Measurements from ENCODE around the gene CYB561. TPM values are rescaled to one million over a fixed set of nuclear protein-coding genes. Genes with fewer than 3 reads are reported as not detected.

CYB561 gene
- total and polyA plus RNA-seq, 8 donors, result 54.0 to 79.3 (median 63.4) TPM

DNA sequence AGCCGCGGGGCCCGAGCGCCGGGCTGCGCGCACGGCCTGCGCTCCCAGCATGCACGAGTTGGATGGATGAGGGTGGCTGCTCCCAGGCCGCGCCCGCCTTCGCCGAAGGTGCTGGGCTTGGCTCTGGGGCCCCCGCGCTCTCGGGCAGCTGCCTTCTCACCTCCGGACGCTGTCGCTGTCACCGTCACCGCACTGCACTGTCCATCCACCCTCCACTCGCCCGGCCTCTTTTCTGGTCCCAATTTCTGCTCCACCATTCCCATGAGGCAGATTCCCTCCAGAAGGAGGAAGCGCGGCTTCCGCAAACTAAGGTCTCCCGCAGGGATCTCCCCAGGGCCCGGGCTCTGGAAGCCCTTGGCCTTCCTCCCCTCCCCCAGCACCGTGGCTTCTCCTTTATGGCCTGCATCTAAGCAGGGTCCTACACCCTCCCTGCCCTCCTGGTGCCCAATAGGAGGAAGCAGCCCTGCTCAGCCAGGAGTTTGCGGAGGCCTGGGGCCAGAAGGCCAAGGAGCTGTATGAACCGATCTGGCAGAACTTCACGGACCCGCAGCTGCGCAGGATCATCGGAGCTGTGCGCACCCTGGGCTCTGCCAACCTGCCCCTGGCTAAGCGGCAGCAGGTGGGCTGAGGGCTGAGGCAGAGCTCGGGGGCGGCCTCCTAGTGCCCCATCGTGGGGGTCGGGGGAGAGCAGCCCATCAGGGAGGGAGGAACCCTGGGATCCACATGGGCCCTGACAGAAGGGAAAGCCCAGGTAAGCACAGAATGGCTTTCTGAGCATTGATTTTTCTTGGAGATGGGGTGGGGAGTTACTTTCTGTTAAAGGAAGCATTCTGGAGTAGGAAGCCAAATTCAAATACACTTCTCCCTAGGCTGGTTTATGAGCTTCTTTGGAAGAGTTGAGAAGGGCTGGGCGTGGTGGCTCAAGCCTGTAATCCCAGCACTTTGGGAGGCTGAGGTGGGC, 31.7 kb upstream of the CYB561 start:
- H3K4me1 ChIP-seq, result peaks cover 10 to 24% (median 20%) of the 10 kb centered on the region in 3 donors
- FAIRE-seq (no peak), ATAC-seq (peak in 1 of 4 donors; percentile 3), DNase-seq (peak in 2 of 6 donors; percentile 67 to 78)
- TF ChIP-seq, protein P1, sequence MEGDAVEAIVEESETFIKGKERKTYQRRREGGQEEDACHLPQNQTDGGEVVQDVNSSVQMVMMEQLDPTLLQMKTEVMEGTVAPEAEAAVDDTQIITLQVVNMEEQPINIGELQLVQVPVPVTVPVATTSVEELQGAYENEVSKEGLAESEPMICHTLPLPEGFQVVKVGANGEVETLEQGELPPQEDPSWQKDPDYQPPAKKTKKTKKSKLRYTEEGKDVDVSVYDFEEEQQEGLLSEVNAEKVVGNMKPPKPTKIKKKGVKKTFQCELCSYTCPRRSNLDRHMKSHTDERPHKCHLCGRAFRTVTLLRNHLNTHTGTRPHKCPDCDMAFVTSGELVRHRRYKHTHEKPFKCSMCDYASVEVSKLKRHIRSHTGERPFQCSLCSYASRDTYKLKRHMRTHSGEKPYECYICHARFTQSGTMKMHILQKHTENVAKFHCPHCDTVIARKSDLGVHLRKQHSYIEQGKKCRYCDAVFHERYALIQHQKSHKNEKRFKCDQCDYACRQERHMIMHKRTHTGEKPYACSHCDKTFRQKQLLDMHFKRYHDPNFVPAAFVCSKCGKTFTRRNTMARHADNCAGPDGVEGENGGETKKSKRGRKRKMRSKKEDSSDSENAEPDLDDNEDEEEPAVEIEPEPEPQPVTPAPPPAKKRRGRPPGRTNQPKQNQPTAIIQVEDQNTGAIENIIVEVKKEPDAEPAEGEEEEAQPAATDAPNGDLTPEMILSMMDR (IDR thresholded peaks at IDR 0.05), result no peak
- H3K36me3 ChIP-seq, result no peaks in the 10 kb centered on the region
- WGBS, 2 donors, result 20 to 25% methylated on average over 37 to 44 of the region's 44 CpGs
- H3K27me3 ChIP-seq, result no peaks in the 10 kb centered on the region
- intact Hi-C loops (cut with DNase I), result loop anchor here in 1 of 3 donors (5.0 kb wide), 1 partner anchor 50 kb away; no protein-coding TSS in a partner anchor
- H3K9me3 ChIP-seq, result no peaks in the 10 kb centered on the region
- peak overlapping the region in 2 of 4 donors; percentile 16 to 41 for H3K27ac ChIP-seq
- peak overlapping the region; percentile 25 to 57 (median 40) for H3K4me3 ChIP-seq

GRCh38 chr17:63476854-63477479, 30.9 kb upstream of the CYB561 start, which contains the start of gene ACE:
ACE (plus strand) TSS chr17:63477061; CDS start chr17:63477095, 34 bp downstream.
- TF ChIP-seq, protein P1 (IDR thresholded peaks at IDR 0.05), result no peak
- Histone ChIP-seq H3K9me3 (no peaks in the 10 kb centered on the region), H3K27me3 (no peaks in the 10 kb centered on the region), H3K36me3 (no peaks in the 10 kb centered on the region), H3K4me1 (peaks cover 10 to 24% (median 20%) of the 10 kb centered on the region in 3 donors), H3K27ac (peak within 1 kb of the TSS; percentile 37 to 86 (median 47)), H3K4me3 (peak within 1 kb of the TSS; percentile 25 to 57 (median 40))
- 1 to 2% methylated on average over 17 to 78 of the region's 78 CpGs for WGBS, 2 donors
- FAIRE-seq (no peak), DNase-seq (peak in 4 of 6 donors; percentile 37 to 80 (median 64)), ATAC-seq (peak; percentile 24 to 63 (median 44))
- intact Hi-C loops (cut with DNase I), result loop anchor here in 1 of 3 donors (5.0 kb wide), 1 partner anchor 50 kb away; no protein-coding TSS in a partner anchor

- H3K4me1 ChIP-seq, result peaks cover 10 to 24% (median 20%) of the 10 kb centered on the region in 3 donors
- no peaks in the 10 kb centered on the region for H3K9me3 ChIP-seq
- WGBS, 2 donors, result 47% methylated on average over 20 to 36 of the region's 36 CpGs
- no peaks in the 10 kb centered on the region for H3K27me3 ChIP-seq
- H3K4me3 ChIP-seq, result peak overlapping the region; percentile 18 to 57 (median 34)
- DNase-seq (peak in 2 of 6 donors; percentile 47 to 81), FAIRE-seq (no peak), ATAC-seq (peak in 3 of 4 donors; percentile 1 to 11 (median 4))
- intact Hi-C loops (cut with DNase I), result loop anchor here in 1 of 3 donors (5.0 kb wide), 1 partner anchor 49 kb away; no protein-coding TSS in a partner anchor
- peak overlapping the region; percentile 37 to 86 (median 47) for H3K27ac ChIP-seq
- TF ChIP-seq, protein P1 (IDR thresholded peaks at IDR 0.05), result no peak
- H3K36me3 ChIP-seq, result no peaks in the 10 kb centered on the region
Measured at GRCh38 chr17:63476459-63476853, 30.4 kb upstream of the CYB561 start.

GRCh38 chr17:63475491-63476412, 29.6 kb upstream of the CYB561 start:
- peak in 2 of 6 donors; percentile 26 to 74 for DNase-seq
- no peaks in the 10 kb centered on the region for H3K9me3 ChIP-seq
- TF ChIP-seq, protein P1 (IDR thresholded peaks at IDR 0.05), result no peak
- H3K27me3 ChIP-seq, result no peaks in the 10 kb centered on the region
- ATAC-seq, result no peak
- 83 to 85% methylated on average over 28 of the region's 28 CpGs for WGBS, 2 donors
- no peaks in the 10 kb centered on the region for H3K36me3 ChIP-seq
- H3K4me1 ChIP-seq, result peaks cover 10 to 24% (median 20%) of the 10 kb centered on the region in 3 donors
- FAIRE-seq, result no peak
- intact Hi-C loops (cut with DNase I), result loop anchor here in 1 of 3 donors (5.0 kb wide), 1 partner anchor 48 kb away; no protein-coding TSS in a partner anchor
- peak overlapping the region; percentile 4 to 86 (median 60) for H3K27ac ChIP-seq
- peak overlapping the region in 1 of 4 donors; percentile 57 for H3K4me3 ChIP-seq
